Trophoblast cell (in vitro differentiated cells and primary cell): ENCODE data around the gene SLC25A33.

ENCODE experiments used
- DNase-seq, 2 donors: peaks; one replicate each; pipeline ENCODE4 v3.0.0-alpha.2; 2016
- H2AFZ ChIP-seq: 2 replicates; pipeline ENCODE4 v1.6.1; 2013; ENCODE audit warnings: low read length, moderate library complexity, mild to moderate bottlenecking; ENCODE audit not compliant: insufficient read depth, poor library complexity
- H2AK5ac ChIP-seq: 2 replicates; pipeline ENCODE4 v1.6.1; 2013; ENCODE audit warnings: mild to moderate bottlenecking, low read length
- H2BK120ac ChIP-seq: 2 replicates; pipeline ENCODE4 v1.6.1; 2013; ENCODE audit warnings: low read length, mild to moderate bottlenecking, moderate library complexity; ENCODE audit not compliant: insufficient read depth, poor library complexity
- H2BK12ac ChIP-seq: 2 replicates; pipeline ENCODE4 v1.6.1; 2013; ENCODE audit warnings: mild to moderate bottlenecking, low read length, moderate library complexity
- H2BK5ac ChIP-seq: 2 replicates; pipeline ENCODE4 v1.6.1; 2013; ENCODE audit warnings: low read length, low read depth, moderate library complexity, mild to moderate bottlenecking; ENCODE audit not compliant: poor library complexity
- H3K14ac ChIP-seq: 2 replicates; pipeline ENCODE4 v1.6.1; 2013; ENCODE audit warnings: mild to moderate bottlenecking, low read length
- H3K18ac ChIP-seq: 2 replicates; pipeline ENCODE4 v1.6.1; 2013; ENCODE audit warnings: mild to moderate bottlenecking, low read length
- H3K23ac ChIP-seq: 2 replicates; pipeline ENCODE4 v1.6.1; 2013; ENCODE audit warnings: low read length
- H3K27ac ChIP-seq: 2 replicates; pipeline ENCODE4 v1.5.1; 2013; ENCODE audit warnings: low read depth, mild to moderate bottlenecking, inconsistent platforms, low read length, moderate library complexity
- H3K27me3 ChIP-seq: 2 replicates; pipeline ENCODE4 v1.6.1; 2013; ENCODE audit warnings: inconsistent platforms, mild to moderate bottlenecking, low read length, moderate library complexity; ENCODE audit not compliant: insufficient read depth
- H3K36me3 ChIP-seq, 2 experiments: 1 replicate in 1 of 2; 2 replicates in 1 of 2; pipeline ENCODE4 v1.6.1; 2013; ENCODE audit warnings: low read length in 2 of 2, mild to moderate bottlenecking in 2 of 2, moderate library complexity in 1 of 2; ENCODE audit not compliant: insufficient read depth in 2 of 2, control insufficient read depth in 1 of 2
- H3K4ac ChIP-seq: 2 replicates; pipeline ENCODE4 v1.6.1; 2013; ENCODE audit warnings: low read depth, mild to moderate bottlenecking, low read length, moderate library complexity
- H3K4me1 ChIP-seq, 2 experiments: 1 replicate in 1 of 2; 2 replicates in 1 of 2; pipeline ENCODE4 v1.6.1; 2013; ENCODE audit warnings: low read length in 2 of 2, mild to moderate bottlenecking in 2 of 2, moderate library complexity in 1 of 2; ENCODE audit not compliant: insufficient read depth in 2 of 2, control insufficient read depth in 1 of 2
- H3K4me2 ChIP-seq: 2 replicates; pipeline ENCODE4 v1.6.1; 2013; ENCODE audit warnings: inconsistent platforms, mild to moderate bottlenecking, low read length, moderate library complexity
- H3K4me3 ChIP-seq: 2 replicates; pipeline ENCODE4 v1.5.1; 2013; ENCODE audit warnings: mild to moderate bottlenecking, low read depth, low read length, inconsistent platforms
- H3K79me1 ChIP-seq: one replicate; pipeline ENCODE4 v1.6.1; 2013; ENCODE audit warnings: low read length
- H3K79me2 ChIP-seq: 2 replicates; pipeline ENCODE4 v1.6.1; 2013; ENCODE audit warnings: low read length, mild to moderate bottlenecking; ENCODE audit not compliant: control insufficient read depth, insufficient read depth, poor library complexity
- H3K9ac ChIP-seq: 2 replicates; pipeline ENCODE4 v1.6.1; 2013; ENCODE audit warnings: mild to moderate bottlenecking, low read length
- H3K9me3 ChIP-seq: 2 replicates; pipeline ENCODE4 v1.6.1; 2013; ENCODE audit warnings: low read depth, mild to moderate bottlenecking, control low read depth, inconsistent platforms, low read length; ENCODE audit not compliant: insufficient read depth
- H4K12ac ChIP-seq: 2 replicates; pipeline ENCODE4 v1.6.1; 2013; ENCODE audit warnings: low read depth, mild to moderate bottlenecking, low read length, moderate library complexity
- H4K8ac ChIP-seq: 2 replicates; pipeline ENCODE4 v1.6.1; 2013; ENCODE audit warnings: low read depth, mild to moderate bottlenecking, low read length, moderate library complexity
- H4K91ac ChIP-seq: one replicate; pipeline ENCODE4 v1.6.1; 2013; ENCODE audit warnings: low read depth, mild to moderate bottlenecking, low read length, moderate library complexity
- WGBS: extraction: QIAGEN DNeasy Blood & Tissue Kit; methylation state at CpG from one replicate; pipeline ENCODE4 v1.1.7; 2013; ENCODE audit warnings: missing lambda C conversion rate; ENCODE audit not compliant: insufficient read length, insufficient coverage; ENCODE audit errors: extremely low coverage; 5-methylcytosine and 5-hydroxymethylcytosine counted together

The SLC25A33 gene

GRCh38 chr1:9588551-9589143 is 49.4 kb downstream of the SLC25A33 start, which contains the start of gene TMEM201:
Gene TMEM201, plus strand, starts transcription at chr1:9588911. Its CDS starts 20 bp downstream, at chr1:9588931.
- Histone ChIP-seq H3K4me2 (peak within 1 kb of the TSS; percentile 70), H3K79me2 (peaks cover 2% of the 10 kb centered on the region), H3K27me3 (no peaks in the 10 kb centered on the region), H3K4ac (no peak within 1 kb of the TSS), H3K9ac (peak within 1 kb of the TSS; percentile 74), H2BK120ac (no peak within 1 kb of the TSS), H3K14ac (peak within 1 kb of the TSS; percentile 7), H4K8ac (no peak within 1 kb of the TSS), H2BK12ac (no peak within 1 kb of the TSS), H2AK5ac (no peak within 1 kb of the TSS), H3K79me1 (peaks cover 2% of the 10 kb centered on the region), H4K12ac (no peak within 1 kb of the TSS), H3K4me3 (peak within 1 kb of the TSS; percentile 96), H2AFZ (no peak within 1 kb of the TSS), H4K91ac (peak within 1 kb of the TSS; percentile 46), H3K36me3 (no peaks in the 10 kb centered on the region), H3K4me1 (peaks cover 4 to 13% of the 10 kb centered on the region in 2 experiments), H3K27ac (no peak within 1 kb of the TSS), H3K23ac (no peak within 1 kb of the TSS), H2BK5ac (no peak within 1 kb of the TSS), H3K9me3 (no peaks in the 10 kb centered on the region), H3K18ac (peak within 1 kb of the TSS; percentile 53)
- WGBS = no CpG with 5 or more reads among the region's 94 CpGs
- DNase-seq = peak; percentile 91 to 98

- Histone ChIP-seq H3K23ac (no peak overlapping the region), H2AFZ (no peak overlapping the region), H3K27ac (no peak overlapping the region), H3K9ac (peak overlapping the region; percentile 2), H4K8ac (no peak overlapping the region), H3K18ac (peak overlapping the region; percentile 8), H3K79me2 (peaks cover 2% of the 10 kb centered on the region), H2BK5ac (no peak overlapping the region), H3K4me2 (peak overlapping the region; percentile 70), H2BK120ac (no peak overlapping the region), H3K14ac (peak overlapping the region; percentile 7), H3K36me3 (no peaks in the 10 kb centered on the region), H3K9me3 (no peaks in the 10 kb centered on the region), H4K12ac (no peak overlapping the region), H3K4me1 (peaks cover 4 to 13% of the 10 kb centered on the region in 2 experiments), H3K27me3 (no peaks in the 10 kb centered on the region), H2AK5ac (no peak overlapping the region), H4K91ac (no peak overlapping the region), H2BK12ac (no peak overlapping the region), H3K4ac (no peak overlapping the region), H3K79me1 (peaks cover 2% of the 10 kb centered on the region), H3K4me3 (peak overlapping the region; percentile 96)
- no CpG with 5 or more reads among the region's 63 CpGs for WGBS
- DNase-seq = peak; percentile 58 to 76
Observed at GRCh38 chr1:9589144-9589718, 50.0 kb downstream of the SLC25A33 start.

- no peak overlapping the region for H3K23ac ChIP-seq
- no peak overlapping the region for H2BK5ac ChIP-seq
- no peak overlapping the region for H3K18ac ChIP-seq
- peak overlapping the region; percentile 70 for H3K4me2 ChIP-seq
- no peak overlapping the region for H4K12ac ChIP-seq
- no peak overlapping the region for H3K27ac ChIP-seq
- no peak overlapping the region for H3K4ac ChIP-seq
- H2AFZ ChIP-seq = no peak overlapping the region
- no peak overlapping the region for H2AK5ac ChIP-seq
- WGBS = no CpG with 5 or more reads among the region's 6 CpGs
- no peaks in the 10 kb centered on the region for H3K27me3 ChIP-seq
- DNase-seq = no peak
- H3K14ac ChIP-seq = no peak overlapping the region
- H3K36me3 ChIP-seq = no peaks in the 10 kb centered on the region
- H4K8ac ChIP-seq = no peak overlapping the region
- H3K79me1 ChIP-seq = peaks cover 2% of the 10 kb centered on the region
- H3K9me3 ChIP-seq = no peaks in the 10 kb centered on the region
- H3K4me3 ChIP-seq = no peak overlapping the region
- H3K79me2 ChIP-seq = peaks cover 2% of the 10 kb centered on the region
- no peak overlapping the region for H4K91ac ChIP-seq
- peaks cover 4 to 13% of the 10 kb centered on the region in 2 experiments for H3K4me1 ChIP-seq
- H2BK120ac ChIP-seq = no peak overlapping the region
- H2BK12ac ChIP-seq = no peak overlapping the region
- no peak overlapping the region for H3K9ac ChIP-seq
Observed at GRCh38 chr1:9589719-9590157, 50.5 kb downstream of the SLC25A33 start.

- H3K4me3 ChIP-seq = no peak overlapping the region
- H3K4ac ChIP-seq = no peak overlapping the region
- H3K27ac ChIP-seq = no peak overlapping the region
- no peak overlapping the region for H4K91ac ChIP-seq
- no peak overlapping the region for H3K23ac ChIP-seq
- H3K14ac ChIP-seq = no peak overlapping the region
- no peak overlapping the region for H4K8ac ChIP-seq
- no peak overlapping the region for H2AK5ac ChIP-seq
- no peak overlapping the region for H2BK120ac ChIP-seq
- WGBS = no CpG with 5 or more reads among the region's 7 CpGs
- peaks cover 2% of the 10 kb centered on the region for H3K79me1 ChIP-seq
- peaks cover 4 to 13% of the 10 kb centered on the region in 2 experiments for H3K4me1 ChIP-seq
- H3K36me3 ChIP-seq = no peaks in the 10 kb centered on the region
- no peak overlapping the region for H2AFZ ChIP-seq
- H3K18ac ChIP-seq = no peak overlapping the region
- H3K9me3 ChIP-seq = no peaks in the 10 kb centered on the region
- no peak overlapping the region for H4K12ac ChIP-seq
- H2BK12ac ChIP-seq = no peak overlapping the region
- H3K79me2 ChIP-seq = peaks cover 2% of the 10 kb centered on the region
- no peak overlapping the region for H3K4me2 ChIP-seq
- no peak overlapping the region for H2BK5ac ChIP-seq
- no peaks in the 10 kb centered on the region for H3K27me3 ChIP-seq
- no peak overlapping the region for H3K9ac ChIP-seq
- no peak for DNase-seq
Observed at GRCh38 chr1:9590201-9590600, 50.9 kb downstream of the SLC25A33 start.
